ENCODE data around the gene MSRB3. TPM values are rescaled to one million over a fixed set of nuclear protein-coding genes. Genes with fewer than 3 reads are reported as not detected.

Gene MSRB3
- total RNA-seq, 1 donor from 2014 or later, result 3.7 TPM

DNA sequence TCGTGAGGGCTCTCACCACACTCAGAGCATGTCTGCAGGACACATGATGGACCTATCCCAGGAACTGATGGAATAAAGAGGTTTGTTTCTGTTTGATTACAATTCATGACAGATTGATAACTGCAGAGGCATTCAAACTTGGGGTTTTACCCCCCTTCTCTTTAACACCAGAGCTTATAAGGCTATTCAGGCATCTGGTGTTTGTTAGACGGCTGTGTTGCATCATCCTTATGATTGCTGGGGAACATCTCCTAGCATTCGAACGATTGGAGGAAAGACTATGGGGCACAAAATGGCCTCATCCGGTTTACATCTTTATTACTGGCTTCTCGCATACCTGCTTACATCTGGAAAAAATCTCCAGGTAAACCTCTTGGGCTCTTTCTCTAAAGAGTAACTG, 191.8 kb downstream of the MSRB3 start:
- Mint-ChIP-seq H3K27ac (no peak overlapping the region), H3K9me3 (no peaks in the 10 kb centered on the region), H3K4me3 (no peak overlapping the region), H3K4me1 (peaks cover 5% of the 10 kb centered on the region), H3K27me3 (ENCODE audit: insufficient read depth, low read depth) (no peaks in the 10 kb centered on the region), H3K36me3 (no peaks in the 10 kb centered on the region)
- Histone ChIP-seq H3K4me1 (peaks cover 7% of the 10 kb centered on the region), H3K4me2 (no peak overlapping the region), H3K9me3 (ENCODE audit: low read depth) (no peaks in the 10 kb centered on the region), H3F3A (ENCODE audit: low read depth) (no peaks in the 10 kb centered on the region), H3K79me2 (ENCODE audit: low read depth) (no peaks in the 10 kb centered on the region), H3K27me3 (no peaks in the 10 kb centered on the region), H2AFZ (replicated peaks) (no peak overlapping the region), H3K36me3 (no peaks in the 10 kb centered on the region), H3K4me3 (no peak overlapping the region), H3K9ac (no peak overlapping the region), H4K20me1 (ENCODE audit: low read depth) (no peaks in the 10 kb centered on the region), H3K27ac (no peak overlapping the region)
- DNase-seq (ENCODE audit: low spot score), result no peak
- TF ChIP-seq EZH2 (IDR thresholded peaks at IDR 0.05) (no peak), EZH2phosphoT487 (IDR thresholded peaks at IDR 0.05) (no peak)
- TF ChIP-seq, protein P1, sequence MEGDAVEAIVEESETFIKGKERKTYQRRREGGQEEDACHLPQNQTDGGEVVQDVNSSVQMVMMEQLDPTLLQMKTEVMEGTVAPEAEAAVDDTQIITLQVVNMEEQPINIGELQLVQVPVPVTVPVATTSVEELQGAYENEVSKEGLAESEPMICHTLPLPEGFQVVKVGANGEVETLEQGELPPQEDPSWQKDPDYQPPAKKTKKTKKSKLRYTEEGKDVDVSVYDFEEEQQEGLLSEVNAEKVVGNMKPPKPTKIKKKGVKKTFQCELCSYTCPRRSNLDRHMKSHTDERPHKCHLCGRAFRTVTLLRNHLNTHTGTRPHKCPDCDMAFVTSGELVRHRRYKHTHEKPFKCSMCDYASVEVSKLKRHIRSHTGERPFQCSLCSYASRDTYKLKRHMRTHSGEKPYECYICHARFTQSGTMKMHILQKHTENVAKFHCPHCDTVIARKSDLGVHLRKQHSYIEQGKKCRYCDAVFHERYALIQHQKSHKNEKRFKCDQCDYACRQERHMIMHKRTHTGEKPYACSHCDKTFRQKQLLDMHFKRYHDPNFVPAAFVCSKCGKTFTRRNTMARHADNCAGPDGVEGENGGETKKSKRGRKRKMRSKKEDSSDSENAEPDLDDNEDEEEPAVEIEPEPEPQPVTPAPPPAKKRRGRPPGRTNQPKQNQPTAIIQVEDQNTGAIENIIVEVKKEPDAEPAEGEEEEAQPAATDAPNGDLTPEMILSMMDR (IDR thresholded peaks at IDR 0.05), result no peak

DNA sequence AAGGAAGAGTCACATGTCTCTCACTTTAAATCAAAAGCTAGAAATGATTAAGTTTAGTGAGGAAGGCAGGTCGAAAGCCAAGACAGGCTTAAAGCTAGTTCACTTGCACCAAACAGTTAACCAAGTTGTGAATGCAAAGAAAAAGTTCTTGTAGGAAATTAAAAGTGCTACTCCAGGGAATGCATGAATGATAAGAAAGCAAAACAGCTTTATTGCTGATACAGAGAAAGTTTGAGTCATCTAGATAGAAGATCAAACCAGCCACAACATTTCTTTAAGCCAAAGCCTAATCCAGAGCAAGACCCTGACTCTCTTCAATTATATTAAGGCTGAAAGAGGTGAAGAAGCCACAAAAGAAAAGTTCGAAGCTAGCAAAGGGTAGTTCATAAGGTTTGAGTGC, 193.6 kb downstream of the MSRB3 start:
- H3K27ac Mint-ChIP-seq, result no peak overlapping the region
- Histone ChIP-seq H3K9ac (no peak overlapping the region), H3K27me3 (no peaks in the 10 kb centered on the region), H3K36me3 (no peaks in the 10 kb centered on the region), H4K20me1 (ENCODE audit: low read depth) (no peaks in the 10 kb centered on the region), H3F3A (ENCODE audit: low read depth) (no peaks in the 10 kb centered on the region), H3K9me3 (ENCODE audit: low read depth) (no peaks in the 10 kb centered on the region), H3K27ac (no peak overlapping the region), H3K4me3 (no peak overlapping the region), H3K4me1 (no peaks in the 10 kb centered on the region), H3K79me2 (ENCODE audit: low read depth) (no peaks in the 10 kb centered on the region), H3K4me2 (no peak overlapping the region), H2AFZ (replicated peaks) (no peak overlapping the region)
- peaks cover 5% of the 10 kb centered on the region for H3K4me1 Mint-ChIP-seq
- H3K9me3 Mint-ChIP-seq, result no peaks in the 10 kb centered on the region
- no peaks in the 10 kb centered on the region for H3K36me3 Mint-ChIP-seq
- H3K27me3 Mint-ChIP-seq (ENCODE audit: insufficient read depth, low read depth), result no peaks in the 10 kb centered on the region
- TF ChIP-seq, protein P1 (IDR thresholded peaks at IDR 0.05), result no peak
- no peak for TF ChIP-seq EZH2 (IDR thresholded peaks at IDR 0.05)
- TF ChIP-seq EZH2phosphoT487 (IDR thresholded peaks at IDR 0.05), result no peak
- no peak overlapping the region for H3K4me3 Mint-ChIP-seq
- DNase-seq (ENCODE audit: low spot score), result no peak

DNA sequence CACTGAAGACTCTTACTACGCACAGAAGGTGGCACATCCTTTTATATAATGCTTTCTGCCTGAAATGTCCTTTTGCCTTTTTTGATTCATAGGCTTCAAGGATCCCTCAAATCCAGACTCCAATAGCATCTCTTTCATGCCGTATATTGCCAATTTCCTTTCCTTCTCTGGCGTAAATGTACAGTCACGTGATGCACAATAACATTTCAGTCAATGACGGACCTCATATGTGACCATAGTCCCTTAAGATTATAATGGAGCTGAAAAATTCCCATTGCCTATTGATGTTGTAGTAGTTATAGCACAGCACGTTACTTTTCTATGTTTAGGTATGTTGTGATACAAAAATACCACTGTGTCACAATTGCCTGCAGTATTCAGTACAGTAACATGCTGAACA, 196.3 kb downstream of the MSRB3 start:
- no peaks in the 10 kb centered on the region for H3K27me3 ChIP-seq
- H2AFZ ChIP-seq (replicated peaks), result no peak overlapping the region
- H3K9ac ChIP-seq, result no peak overlapping the region
- no peaks in the 10 kb centered on the region for H3F3A ChIP-seq (ENCODE audit: low read depth)
- Mint-ChIP-seq H3K27ac (no peak overlapping the region), H3K36me3 (no peaks in the 10 kb centered on the region), H3K4me1 (peaks cover 5% of the 10 kb centered on the region), H3K9me3 (no peaks in the 10 kb centered on the region), H3K27me3 (ENCODE audit: insufficient read depth, low read depth) (no peaks in the 10 kb centered on the region), H3K4me3 (no peak overlapping the region)
- DNase-seq (ENCODE audit: low spot score), result no peak
- TF ChIP-seq EZH2 (IDR thresholded peaks at IDR 0.05) (no peak), EZH2phosphoT487 (IDR thresholded peaks at IDR 0.05) (no peak)
- TF ChIP-seq, protein P1 (IDR thresholded peaks at IDR 0.05), result no peak
- no peaks in the 10 kb centered on the region for H3K36me3 ChIP-seq
- no peak overlapping the region for H3K4me3 ChIP-seq
- H3K79me2 ChIP-seq (ENCODE audit: low read depth), result no peaks in the 10 kb centered on the region
- H4K20me1 ChIP-seq (ENCODE audit: low read depth), result no peaks in the 10 kb centered on the region
- no peak overlapping the region for H3K27ac ChIP-seq
- H3K9me3 ChIP-seq (ENCODE audit: low read depth), result no peaks in the 10 kb centered on the region
- no peaks in the 10 kb centered on the region for H3K4me1 ChIP-seq
- no peak overlapping the region for H3K4me2 ChIP-seq
